Nephron (organoid): ENCODE measurements around the gene SETD6.

Experiments used
- H3K27ac Mint-ChIP-seq, 3 experiments: 2 replicates each; pipeline ENCODE4 v1.8.0; 2020; ENCODE audit warnings: mixed read lengths in 3 of 3, mild to moderate bottlenecking in 2 of 3, moderate library complexity in 1 of 3
- H3K27me3 Mint-ChIP-seq: 2 replicates; pipeline ENCODE4 v1.8.0; 2021; ENCODE audit warnings: low read depth, mild to moderate bottlenecking, moderate library complexity, mixed read lengths
- H3K36me3 Mint-ChIP-seq: 2 replicates; pipeline ENCODE4 v1.8.0; 2020; ENCODE audit warnings: low read depth, mixed read lengths
- H3K4me1 Mint-ChIP-seq: 2 replicates; pipeline ENCODE4 v1.8.0; 2020; ENCODE audit warnings: mixed read lengths
- H3K4me3 Mint-ChIP-seq, 3 experiments: 2 replicates each; pipeline ENCODE4 v1.8.0; 2020; ENCODE audit warnings: mild to moderate bottlenecking in 3 of 3, mixed read lengths in 3 of 3, moderate library complexity in 2 of 3
- H3K9me3 Mint-ChIP-seq: 2 replicates; pipeline ENCODE4 v1.8.0; 2020; ENCODE audit warnings: mixed read lengths
- TF ChIP-seq, protein P1 (sequence below), 3 experiments: fragments of 200-600 bp; sonication (generic); IDR thresholded peaks; one replicate each; pipeline ENCODE4 v1.5.0; 2021; ENCODE audit warnings: antibody characterized with exemption in 3 of 3; ENCODE audit not compliant: unreplicated experiment in 3 of 3

Gene SETD6

DNA sequence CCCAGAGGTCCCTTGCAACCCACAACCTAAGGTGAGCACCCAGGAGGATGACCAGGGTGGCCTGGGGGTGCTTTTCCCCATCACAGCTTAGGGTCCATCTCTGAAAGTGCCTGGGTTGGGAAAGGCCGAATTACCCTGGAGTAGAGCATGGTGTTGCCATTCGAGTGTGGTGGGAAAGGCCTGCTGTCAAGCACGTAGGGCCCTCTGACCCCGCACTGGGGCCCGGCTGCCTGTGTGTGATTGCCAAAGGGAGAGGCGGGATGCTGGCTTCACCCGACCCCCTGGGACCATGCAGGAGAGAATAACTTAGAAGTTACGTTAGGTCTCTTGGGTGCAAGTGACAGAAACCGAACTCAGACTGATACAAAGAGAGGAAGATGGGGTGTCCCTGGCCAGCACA, 43.1 kb upstream of the SETD6 start:
- H3K27ac Mint-ChIP-seq, result no peak overlapping the region
- H3K36me3 Mint-ChIP-seq, result no peaks in the 10 kb centered on the region
- peaks cover 61% of the 10 kb centered on the region for H3K27me3 Mint-ChIP-seq
- no peaks in the 10 kb centered on the region for H3K4me1 Mint-ChIP-seq
- TF ChIP-seq, protein P1, sequence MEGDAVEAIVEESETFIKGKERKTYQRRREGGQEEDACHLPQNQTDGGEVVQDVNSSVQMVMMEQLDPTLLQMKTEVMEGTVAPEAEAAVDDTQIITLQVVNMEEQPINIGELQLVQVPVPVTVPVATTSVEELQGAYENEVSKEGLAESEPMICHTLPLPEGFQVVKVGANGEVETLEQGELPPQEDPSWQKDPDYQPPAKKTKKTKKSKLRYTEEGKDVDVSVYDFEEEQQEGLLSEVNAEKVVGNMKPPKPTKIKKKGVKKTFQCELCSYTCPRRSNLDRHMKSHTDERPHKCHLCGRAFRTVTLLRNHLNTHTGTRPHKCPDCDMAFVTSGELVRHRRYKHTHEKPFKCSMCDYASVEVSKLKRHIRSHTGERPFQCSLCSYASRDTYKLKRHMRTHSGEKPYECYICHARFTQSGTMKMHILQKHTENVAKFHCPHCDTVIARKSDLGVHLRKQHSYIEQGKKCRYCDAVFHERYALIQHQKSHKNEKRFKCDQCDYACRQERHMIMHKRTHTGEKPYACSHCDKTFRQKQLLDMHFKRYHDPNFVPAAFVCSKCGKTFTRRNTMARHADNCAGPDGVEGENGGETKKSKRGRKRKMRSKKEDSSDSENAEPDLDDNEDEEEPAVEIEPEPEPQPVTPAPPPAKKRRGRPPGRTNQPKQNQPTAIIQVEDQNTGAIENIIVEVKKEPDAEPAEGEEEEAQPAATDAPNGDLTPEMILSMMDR (IDR thresholded peaks at IDR 0.05; ENCODE audit: unreplicated experiment in 3 of 3), result no peak
- no peak overlapping the region for H3K4me3 Mint-ChIP-seq
- H3K9me3 Mint-ChIP-seq, result no peaks in the 10 kb centered on the region

DNA sequence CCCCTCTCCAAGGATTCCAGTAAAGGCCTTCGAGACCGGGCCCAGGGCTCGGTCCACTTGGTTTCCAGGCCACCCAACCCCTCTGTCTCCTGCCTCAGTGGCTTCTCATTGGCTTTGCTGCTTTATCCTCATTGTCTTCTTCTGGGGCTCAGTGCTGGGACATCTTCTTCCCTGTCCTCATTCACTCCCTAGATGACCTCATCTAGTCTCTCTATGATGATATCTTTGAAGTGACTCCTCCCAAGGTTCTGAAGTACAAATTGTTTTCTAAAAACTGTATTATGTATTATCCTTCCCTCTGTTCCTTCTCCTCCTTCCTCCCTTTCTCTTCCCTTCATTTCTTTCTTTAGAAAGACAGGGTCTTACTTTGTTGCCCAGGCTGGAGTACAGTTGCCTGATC, 42.5 kb upstream of the SETD6 start:
- no peaks in the 10 kb centered on the region for H3K9me3 Mint-ChIP-seq
- no peak overlapping the region for H3K4me3 Mint-ChIP-seq
- no peaks in the 10 kb centered on the region for H3K36me3 Mint-ChIP-seq
- TF ChIP-seq, protein P1 (IDR thresholded peaks at IDR 0.05; ENCODE audit: unreplicated experiment in 3 of 3), result no peak
- H3K27me3 Mint-ChIP-seq, result peaks cover 56% of the 10 kb centered on the region
- H3K27ac Mint-ChIP-seq, result no peak overlapping the region
- H3K4me1 Mint-ChIP-seq, result no peaks in the 10 kb centered on the region

DNA sequence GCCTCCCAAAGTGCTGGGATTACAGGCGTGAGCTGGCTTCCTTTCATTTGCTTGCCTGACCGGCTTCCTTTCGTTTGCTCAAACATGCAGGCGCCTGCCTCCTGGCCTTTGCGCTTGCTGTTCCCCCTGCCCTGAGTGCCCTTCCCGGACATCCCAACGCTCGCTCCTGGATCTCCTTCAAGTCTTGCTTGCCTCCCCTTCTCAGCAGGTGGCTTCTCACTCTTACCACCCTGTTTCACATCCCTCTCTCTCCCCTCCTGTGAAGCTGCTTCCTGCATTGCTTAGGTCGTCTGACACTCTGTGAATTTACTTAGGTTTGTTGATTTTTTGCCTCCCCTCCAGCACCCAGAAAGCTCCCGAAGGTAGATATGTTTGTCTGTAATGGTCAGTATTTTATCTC, 41.0 kb upstream of the SETD6 start:
- Mint-ChIP-seq H3K4me3 (no peak overlapping the region), H3K36me3 (no peaks in the 10 kb centered on the region), H3K27me3 (peaks cover 41% of the 10 kb centered on the region), H3K27ac (no peak overlapping the region), H3K4me1 (no peaks in the 10 kb centered on the region), H3K9me3 (no peaks in the 10 kb centered on the region)
- TF ChIP-seq, protein P1 (IDR thresholded peaks at IDR 0.05; ENCODE audit: unreplicated experiment in 3 of 3), result no peak

DNA sequence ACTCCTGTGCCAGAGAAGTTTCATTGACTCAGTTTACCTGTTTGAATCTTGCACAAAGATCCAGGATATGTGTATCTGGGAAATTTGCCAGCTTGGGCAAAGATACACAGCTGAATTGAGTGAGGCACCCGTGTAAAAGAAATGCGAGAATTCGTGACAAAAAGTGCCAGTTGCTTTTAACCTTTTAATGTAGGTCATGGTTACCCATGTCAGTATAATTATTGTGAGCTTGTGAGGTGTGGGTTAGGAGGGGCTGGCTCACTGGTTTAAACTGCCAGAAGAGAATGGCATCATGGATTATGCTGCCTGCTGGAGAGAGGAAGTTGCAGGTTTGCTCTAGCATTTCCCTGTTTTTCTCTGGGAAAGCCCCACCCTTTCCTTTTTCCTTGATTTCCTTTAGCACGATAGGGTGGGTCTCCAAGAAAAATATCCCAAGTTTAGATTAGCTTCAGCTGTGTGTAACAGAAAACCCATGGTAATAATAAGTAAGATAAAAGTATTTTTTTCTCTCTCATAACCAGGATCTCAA, 40.2 kb upstream of the SETD6 start:
- TF ChIP-seq, protein P1 (IDR thresholded peaks at IDR 0.05; ENCODE audit: unreplicated experiment in 3 of 3), result no peak
- peaks cover 40% of the 10 kb centered on the region for H3K27me3 Mint-ChIP-seq
- H3K4me3 Mint-ChIP-seq, result no peak overlapping the region
- no peaks in the 10 kb centered on the region for H3K9me3 Mint-ChIP-seq
- H3K27ac Mint-ChIP-seq, result no peak overlapping the region
- no peaks in the 10 kb centered on the region for H3K36me3 Mint-ChIP-seq
- H3K4me1 Mint-ChIP-seq, result no peaks in the 10 kb centered on the region

DNA sequence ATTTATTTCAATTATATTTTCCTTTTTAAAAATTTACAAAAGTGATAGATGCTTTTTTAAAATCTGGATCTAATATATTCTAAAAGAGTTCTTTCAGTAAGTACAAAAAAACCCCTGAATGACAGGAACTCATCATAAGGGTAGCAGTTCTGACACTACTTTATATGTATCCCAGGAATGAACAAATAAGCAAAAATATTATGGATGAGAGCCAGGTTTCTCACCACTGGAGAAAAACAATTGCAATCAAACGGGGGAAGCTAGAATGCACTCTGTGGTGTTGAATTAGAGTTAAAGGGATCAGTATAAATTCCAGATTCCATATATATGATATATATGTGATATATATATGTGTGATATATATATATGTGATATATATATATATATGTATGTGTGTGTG, 38.5 kb upstream of the SETD6 start:
- H3K27ac Mint-ChIP-seq, result no peak overlapping the region
- no peaks in the 10 kb centered on the region for H3K4me1 Mint-ChIP-seq
- H3K27me3 Mint-ChIP-seq, result peaks cover 43% of the 10 kb centered on the region
- no peak overlapping the region for H3K4me3 Mint-ChIP-seq
- TF ChIP-seq, protein P1 (IDR thresholded peaks at IDR 0.05; ENCODE audit: unreplicated experiment in 3 of 3), result no peak
- no peaks in the 10 kb centered on the region for H3K9me3 Mint-ChIP-seq
- no peaks in the 10 kb centered on the region for H3K36me3 Mint-ChIP-seq

DNA sequence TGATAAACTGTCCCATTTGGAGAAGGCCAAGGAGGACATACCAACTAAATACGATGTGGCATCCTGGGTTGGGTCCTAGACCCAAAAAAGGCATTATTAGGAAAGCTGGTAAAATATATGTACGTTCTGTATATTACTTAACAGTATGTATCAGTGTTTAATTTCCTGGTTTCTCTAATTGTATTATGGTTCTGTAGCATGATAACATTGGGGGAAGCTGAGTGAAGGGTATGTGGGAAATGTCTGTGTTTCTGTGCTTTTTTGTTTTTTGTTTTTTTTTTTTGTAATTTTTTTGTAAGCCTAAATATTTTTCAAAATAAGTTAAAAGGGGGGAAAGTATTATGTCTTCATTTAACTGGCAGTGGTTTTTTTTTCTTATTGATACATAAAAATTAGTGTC, 36.9 kb upstream of the SETD6 start:
- Mint-ChIP-seq H3K4me1 (peaks cover 5% of the 10 kb centered on the region), H3K27me3 (peaks cover 34% of the 10 kb centered on the region), H3K36me3 (no peaks in the 10 kb centered on the region), H3K27ac (no peak overlapping the region), H3K4me3 (no peak overlapping the region), H3K9me3 (no peaks in the 10 kb centered on the region)
- TF ChIP-seq, protein P1 (IDR thresholded peaks at IDR 0.05; ENCODE audit: unreplicated experiment in 3 of 3), result no peak
